ENCODE results near the gene SPAG17.
"Not testable (repeated sequence)": the region's sequence is repeated elsewhere in the genome, so short reads cannot be mapped to it uniquely, and the experiment has no call there.

GRCh38 chr1:117922717-117923116, 262.3 kb downstream of the SPAG17 start:
- TF ChIP-seq POLR2A (IDR thresholded peaks at IDR 0.05) = not testable (repeated sequence)
- TF ChIP-seq, protein P1, sequence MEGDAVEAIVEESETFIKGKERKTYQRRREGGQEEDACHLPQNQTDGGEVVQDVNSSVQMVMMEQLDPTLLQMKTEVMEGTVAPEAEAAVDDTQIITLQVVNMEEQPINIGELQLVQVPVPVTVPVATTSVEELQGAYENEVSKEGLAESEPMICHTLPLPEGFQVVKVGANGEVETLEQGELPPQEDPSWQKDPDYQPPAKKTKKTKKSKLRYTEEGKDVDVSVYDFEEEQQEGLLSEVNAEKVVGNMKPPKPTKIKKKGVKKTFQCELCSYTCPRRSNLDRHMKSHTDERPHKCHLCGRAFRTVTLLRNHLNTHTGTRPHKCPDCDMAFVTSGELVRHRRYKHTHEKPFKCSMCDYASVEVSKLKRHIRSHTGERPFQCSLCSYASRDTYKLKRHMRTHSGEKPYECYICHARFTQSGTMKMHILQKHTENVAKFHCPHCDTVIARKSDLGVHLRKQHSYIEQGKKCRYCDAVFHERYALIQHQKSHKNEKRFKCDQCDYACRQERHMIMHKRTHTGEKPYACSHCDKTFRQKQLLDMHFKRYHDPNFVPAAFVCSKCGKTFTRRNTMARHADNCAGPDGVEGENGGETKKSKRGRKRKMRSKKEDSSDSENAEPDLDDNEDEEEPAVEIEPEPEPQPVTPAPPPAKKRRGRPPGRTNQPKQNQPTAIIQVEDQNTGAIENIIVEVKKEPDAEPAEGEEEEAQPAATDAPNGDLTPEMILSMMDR (IDR thresholded peaks at IDR 0.05) = not testable (repeated sequence)
